Hepatocyte (in vitro differentiated cells): ENCODE data around the gene TBC1D9.

Source experiments
- EZH2 ChIP-seq: fragments of 200-600 bp; sonication (generic); IDR thresholded peaks from 2 replicates; pipeline ENCODE4 v1.6.1; 2016; ENCODE audit warnings: antibody characterized with exemption, mild to moderate bottlenecking, borderline replicate concordance
- TF ChIP-seq, protein P1 (sequence below): fragments of 200-600 bp; sonication (generic); IDR thresholded peaks from 2 replicates; pipeline ENCODE4 v1.5.1; 2016; ENCODE audit warnings: antibody characterized with exemption, mild to moderate bottlenecking; ENCODE audit not compliant: poor library complexity

DNA sequence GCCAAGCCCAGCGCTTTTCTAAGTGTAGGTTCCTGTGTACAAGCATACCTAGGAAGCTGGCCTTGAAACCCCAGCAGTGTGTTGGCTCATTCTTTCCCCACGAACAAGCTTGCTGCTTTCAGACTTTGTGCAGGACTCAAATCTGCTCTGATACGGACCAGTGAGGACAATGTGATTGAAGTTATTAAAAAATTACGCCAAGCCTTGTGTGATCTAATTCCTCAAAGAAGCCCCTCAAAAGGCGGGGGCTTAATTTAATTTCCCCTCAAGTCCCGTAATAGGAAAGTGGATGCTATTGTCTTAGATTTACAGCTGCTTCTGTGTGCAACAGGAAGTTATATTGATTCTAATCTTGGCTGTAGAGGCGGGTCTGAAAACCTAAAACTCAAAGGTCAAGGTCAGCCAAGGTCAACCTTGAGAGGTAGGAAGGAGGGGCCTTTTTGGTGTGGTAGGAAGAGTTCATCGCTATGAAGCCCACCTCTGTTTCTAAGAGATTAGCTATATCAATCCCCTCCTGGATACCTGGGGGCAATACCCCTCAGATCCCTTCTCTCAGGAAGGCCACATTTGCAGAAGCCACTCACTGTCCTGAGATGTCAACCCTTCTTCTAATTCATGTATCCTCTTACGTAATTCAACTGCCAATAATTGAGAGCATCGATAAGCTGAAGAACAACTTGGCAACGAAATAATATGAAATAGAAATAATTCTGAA is 45.1 kb downstream of the TBC1D9 start:
- TF ChIP-seq, protein P1, sequence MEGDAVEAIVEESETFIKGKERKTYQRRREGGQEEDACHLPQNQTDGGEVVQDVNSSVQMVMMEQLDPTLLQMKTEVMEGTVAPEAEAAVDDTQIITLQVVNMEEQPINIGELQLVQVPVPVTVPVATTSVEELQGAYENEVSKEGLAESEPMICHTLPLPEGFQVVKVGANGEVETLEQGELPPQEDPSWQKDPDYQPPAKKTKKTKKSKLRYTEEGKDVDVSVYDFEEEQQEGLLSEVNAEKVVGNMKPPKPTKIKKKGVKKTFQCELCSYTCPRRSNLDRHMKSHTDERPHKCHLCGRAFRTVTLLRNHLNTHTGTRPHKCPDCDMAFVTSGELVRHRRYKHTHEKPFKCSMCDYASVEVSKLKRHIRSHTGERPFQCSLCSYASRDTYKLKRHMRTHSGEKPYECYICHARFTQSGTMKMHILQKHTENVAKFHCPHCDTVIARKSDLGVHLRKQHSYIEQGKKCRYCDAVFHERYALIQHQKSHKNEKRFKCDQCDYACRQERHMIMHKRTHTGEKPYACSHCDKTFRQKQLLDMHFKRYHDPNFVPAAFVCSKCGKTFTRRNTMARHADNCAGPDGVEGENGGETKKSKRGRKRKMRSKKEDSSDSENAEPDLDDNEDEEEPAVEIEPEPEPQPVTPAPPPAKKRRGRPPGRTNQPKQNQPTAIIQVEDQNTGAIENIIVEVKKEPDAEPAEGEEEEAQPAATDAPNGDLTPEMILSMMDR: no peak
- TF ChIP-seq EZH2: no peak
